ENCODE data around the gene KLK8.

DNA sequence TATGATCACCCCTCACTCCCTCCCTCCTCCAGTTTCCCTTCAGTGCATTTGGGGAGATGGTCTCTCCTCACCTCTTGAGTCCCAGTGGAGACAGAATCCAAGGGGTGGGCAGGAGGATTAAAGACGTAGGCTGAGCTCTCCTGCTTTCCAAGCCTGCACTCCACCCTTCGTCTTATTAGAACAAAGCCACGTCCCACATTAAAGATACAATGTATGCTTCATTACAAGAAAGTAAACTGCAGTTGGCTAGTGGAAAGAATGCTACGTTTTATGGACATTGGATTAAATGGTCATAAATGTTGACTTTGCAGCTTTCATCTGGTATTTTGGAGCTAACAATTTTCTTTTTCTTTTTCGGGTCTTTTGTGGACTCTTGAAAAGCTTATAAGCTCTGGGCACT lies 26.5 kb upstream of the KLK8 start:
- TF ChIP-seq, protein P1, sequence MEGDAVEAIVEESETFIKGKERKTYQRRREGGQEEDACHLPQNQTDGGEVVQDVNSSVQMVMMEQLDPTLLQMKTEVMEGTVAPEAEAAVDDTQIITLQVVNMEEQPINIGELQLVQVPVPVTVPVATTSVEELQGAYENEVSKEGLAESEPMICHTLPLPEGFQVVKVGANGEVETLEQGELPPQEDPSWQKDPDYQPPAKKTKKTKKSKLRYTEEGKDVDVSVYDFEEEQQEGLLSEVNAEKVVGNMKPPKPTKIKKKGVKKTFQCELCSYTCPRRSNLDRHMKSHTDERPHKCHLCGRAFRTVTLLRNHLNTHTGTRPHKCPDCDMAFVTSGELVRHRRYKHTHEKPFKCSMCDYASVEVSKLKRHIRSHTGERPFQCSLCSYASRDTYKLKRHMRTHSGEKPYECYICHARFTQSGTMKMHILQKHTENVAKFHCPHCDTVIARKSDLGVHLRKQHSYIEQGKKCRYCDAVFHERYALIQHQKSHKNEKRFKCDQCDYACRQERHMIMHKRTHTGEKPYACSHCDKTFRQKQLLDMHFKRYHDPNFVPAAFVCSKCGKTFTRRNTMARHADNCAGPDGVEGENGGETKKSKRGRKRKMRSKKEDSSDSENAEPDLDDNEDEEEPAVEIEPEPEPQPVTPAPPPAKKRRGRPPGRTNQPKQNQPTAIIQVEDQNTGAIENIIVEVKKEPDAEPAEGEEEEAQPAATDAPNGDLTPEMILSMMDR (IDR thresholded peaks at IDR 0.05), result no peak
- TF ChIP-seq EZH2 (IDR thresholded peaks at IDR 0.05; ENCODE audit: borderline replicate concordance, insufficient read depth, low read depth, low read length, poor library complexity, severe bottlenecking), result no peak
